ENCODE measurements around the gene MRPS24.

DNA sequence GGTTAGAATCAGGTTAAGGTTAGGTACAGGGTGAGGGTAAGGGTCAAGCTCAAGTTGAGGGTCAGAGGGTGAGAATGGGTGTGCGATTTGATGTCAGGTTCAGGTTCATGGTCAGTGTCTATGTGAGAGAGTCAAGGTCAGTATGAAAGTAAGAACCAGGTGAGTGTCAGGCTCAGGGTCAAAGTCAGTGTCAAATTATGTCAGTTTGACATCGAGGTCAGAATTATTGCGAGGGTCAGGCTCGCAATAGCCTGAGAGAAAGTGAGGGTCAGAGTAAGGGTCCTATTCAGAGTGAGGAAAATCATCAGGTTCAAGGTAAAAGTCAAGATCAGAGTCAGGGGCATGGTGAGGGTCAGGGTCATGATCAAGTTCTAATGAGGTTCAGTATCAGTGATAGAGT lies 13.0 kb downstream of the MRPS24 start:
- TF ChIP-seq, protein P1, sequence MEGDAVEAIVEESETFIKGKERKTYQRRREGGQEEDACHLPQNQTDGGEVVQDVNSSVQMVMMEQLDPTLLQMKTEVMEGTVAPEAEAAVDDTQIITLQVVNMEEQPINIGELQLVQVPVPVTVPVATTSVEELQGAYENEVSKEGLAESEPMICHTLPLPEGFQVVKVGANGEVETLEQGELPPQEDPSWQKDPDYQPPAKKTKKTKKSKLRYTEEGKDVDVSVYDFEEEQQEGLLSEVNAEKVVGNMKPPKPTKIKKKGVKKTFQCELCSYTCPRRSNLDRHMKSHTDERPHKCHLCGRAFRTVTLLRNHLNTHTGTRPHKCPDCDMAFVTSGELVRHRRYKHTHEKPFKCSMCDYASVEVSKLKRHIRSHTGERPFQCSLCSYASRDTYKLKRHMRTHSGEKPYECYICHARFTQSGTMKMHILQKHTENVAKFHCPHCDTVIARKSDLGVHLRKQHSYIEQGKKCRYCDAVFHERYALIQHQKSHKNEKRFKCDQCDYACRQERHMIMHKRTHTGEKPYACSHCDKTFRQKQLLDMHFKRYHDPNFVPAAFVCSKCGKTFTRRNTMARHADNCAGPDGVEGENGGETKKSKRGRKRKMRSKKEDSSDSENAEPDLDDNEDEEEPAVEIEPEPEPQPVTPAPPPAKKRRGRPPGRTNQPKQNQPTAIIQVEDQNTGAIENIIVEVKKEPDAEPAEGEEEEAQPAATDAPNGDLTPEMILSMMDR (IDR thresholded peaks at IDR 0.05; ENCODE audit: low read length): no peak
- no peak for TF ChIP-seq EZH2 (IDR thresholded peaks at IDR 0.05; ENCODE audit: borderline replicate concordance, low read length)

Measured in OCI-LY1 (cell line).